AG09319 (cell line): ENCODE measurements around the gene CALR3.

Experiments used
- DNase-seq: peaks from one replicate; pipeline ENCODE4 v3.0.0-alpha.2; 2010; ENCODE audit warnings: low read depth; ENCODE audit errors: extremely low read depth
- CTCF ChIP-seq: IDR thresholded peaks from 2 replicates; pipeline ENCODE4 v1.5.1; 2011; ENCODE audit warnings: low read depth, mild to moderate bottlenecking, inconsistent platforms, low read length, moderate library complexity

CALR3 gene

GRCh38 chr19:16463341-16463990 lies 32.5 kb downstream of the CALR3 start:
- TF ChIP-seq CTCF, result no peak
- DNase-seq, result no peak

GRCh38 chr19:16462757-16463250 lies 33.2 kb downstream of the CALR3 start:
- no peak for DNase-seq
- no peak for TF ChIP-seq CTCF

GRCh38 chr19:16461630-16462051 lies 34.3 kb downstream of the CALR3 start:
- TF ChIP-seq CTCF, result no peak
- DNase-seq, result no peak

- no peak for DNase-seq
- TF ChIP-seq CTCF, result no peak
These were observed 35.5 kb downstream of the CALR3 start for GRCh38 chr19:16460454-16460853.

GRCh38 chr19:16459680-16460079 lies 36.3 kb downstream of the CALR3 start:
- DNase-seq, result no peak
- no peak for TF ChIP-seq CTCF

GRCh38 chr19:16458391-16459341 lies 37.3 kb downstream of the CALR3 start:
- no peak for TF ChIP-seq CTCF
- DNase-seq, result no peak

GRCh38 chr19:16457954-16458331 lies 38.0 kb downstream of the CALR3 start:
- TF ChIP-seq CTCF, result no peak
- no peak for DNase-seq
